ENCODE data around the gene DUSP8.
A peak's percentile ranks its signal among the peaks of the same experiment; 100 is the strongest.

The DUSP8 gene

DNA sequence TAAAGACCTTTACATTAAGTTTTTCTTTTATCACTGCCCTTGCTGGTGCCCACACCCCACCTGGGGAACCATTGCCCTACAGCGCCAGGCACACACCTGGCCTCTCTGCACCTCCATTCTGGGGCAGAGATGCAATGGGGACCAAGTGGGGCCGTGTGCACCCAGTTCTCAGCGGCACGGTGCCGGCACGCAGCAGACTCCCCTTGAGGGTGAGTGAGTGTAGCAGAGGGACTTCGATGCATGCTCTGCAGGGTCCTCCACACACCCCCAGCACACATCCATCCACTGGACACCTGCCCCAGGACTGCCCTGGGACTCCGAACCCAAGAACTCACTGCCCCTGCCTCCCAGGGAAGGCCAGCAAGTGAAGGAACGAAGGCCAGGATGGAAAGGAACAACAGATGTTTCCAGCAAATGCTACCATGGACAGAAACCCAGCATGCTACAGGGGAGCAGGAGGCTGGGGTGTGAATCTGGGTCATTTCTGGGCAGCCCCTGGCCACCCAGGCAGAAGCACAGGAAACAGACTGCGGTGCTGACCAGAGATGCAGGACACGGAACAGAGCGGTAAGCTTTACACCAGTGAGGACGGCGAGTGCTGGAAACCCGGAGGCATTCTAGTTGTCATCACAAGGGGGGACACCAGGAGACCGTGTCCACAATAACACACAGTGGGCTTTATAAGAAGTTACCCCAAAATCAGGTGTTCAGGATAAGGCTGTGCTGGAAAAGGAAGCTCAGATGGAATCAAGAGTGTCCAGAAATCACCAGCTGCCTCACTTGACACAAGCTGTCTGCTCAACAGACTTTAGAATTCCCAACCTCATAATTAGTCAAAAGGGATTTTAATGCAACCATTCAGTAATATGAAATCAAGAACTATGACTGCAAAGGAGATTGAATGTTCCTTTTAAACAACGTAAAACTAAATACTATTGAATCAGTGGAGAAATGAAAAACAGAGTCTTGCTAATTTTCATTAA is 52.8 kb downstream of the DUSP8 start:
- TF ChIP-seq, protein P1, sequence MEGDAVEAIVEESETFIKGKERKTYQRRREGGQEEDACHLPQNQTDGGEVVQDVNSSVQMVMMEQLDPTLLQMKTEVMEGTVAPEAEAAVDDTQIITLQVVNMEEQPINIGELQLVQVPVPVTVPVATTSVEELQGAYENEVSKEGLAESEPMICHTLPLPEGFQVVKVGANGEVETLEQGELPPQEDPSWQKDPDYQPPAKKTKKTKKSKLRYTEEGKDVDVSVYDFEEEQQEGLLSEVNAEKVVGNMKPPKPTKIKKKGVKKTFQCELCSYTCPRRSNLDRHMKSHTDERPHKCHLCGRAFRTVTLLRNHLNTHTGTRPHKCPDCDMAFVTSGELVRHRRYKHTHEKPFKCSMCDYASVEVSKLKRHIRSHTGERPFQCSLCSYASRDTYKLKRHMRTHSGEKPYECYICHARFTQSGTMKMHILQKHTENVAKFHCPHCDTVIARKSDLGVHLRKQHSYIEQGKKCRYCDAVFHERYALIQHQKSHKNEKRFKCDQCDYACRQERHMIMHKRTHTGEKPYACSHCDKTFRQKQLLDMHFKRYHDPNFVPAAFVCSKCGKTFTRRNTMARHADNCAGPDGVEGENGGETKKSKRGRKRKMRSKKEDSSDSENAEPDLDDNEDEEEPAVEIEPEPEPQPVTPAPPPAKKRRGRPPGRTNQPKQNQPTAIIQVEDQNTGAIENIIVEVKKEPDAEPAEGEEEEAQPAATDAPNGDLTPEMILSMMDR (IDR thresholded peaks at IDR 0.05; ENCODE audit: borderline replicate concordance, insufficient read depth, low read depth, low read length), result no peak
- no peak overlapping the region for H3K4me3 ChIP-seq (ENCODE audit: low read depth, low read length)

DNA sequence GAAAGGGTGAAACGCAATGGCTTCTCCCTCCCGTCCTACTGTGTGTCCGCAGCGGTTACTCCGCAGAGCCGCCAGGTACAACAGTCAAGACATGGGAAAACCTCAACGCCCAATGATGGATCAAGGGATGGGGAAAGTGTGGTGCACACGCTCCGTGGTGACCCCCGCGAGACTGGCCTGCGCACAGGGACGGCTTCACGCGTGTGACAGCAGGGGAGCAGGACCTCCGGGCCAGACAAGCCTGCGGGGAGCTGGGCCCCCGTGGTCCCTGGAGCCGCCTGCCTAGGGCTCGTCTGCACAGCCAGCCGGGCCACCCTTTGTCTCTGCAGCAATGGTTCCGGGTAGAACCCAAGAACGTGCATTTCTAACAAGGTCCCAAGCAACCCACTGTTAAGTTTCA is 53.8 kb downstream of the DUSP8 start:
- no peak overlapping the region for H3K4me3 ChIP-seq (ENCODE audit: low read depth, low read length)
- TF ChIP-seq, protein P1 (IDR thresholded peaks at IDR 0.05; ENCODE audit: borderline replicate concordance, insufficient read depth, low read depth, low read length), result no peak

DNA sequence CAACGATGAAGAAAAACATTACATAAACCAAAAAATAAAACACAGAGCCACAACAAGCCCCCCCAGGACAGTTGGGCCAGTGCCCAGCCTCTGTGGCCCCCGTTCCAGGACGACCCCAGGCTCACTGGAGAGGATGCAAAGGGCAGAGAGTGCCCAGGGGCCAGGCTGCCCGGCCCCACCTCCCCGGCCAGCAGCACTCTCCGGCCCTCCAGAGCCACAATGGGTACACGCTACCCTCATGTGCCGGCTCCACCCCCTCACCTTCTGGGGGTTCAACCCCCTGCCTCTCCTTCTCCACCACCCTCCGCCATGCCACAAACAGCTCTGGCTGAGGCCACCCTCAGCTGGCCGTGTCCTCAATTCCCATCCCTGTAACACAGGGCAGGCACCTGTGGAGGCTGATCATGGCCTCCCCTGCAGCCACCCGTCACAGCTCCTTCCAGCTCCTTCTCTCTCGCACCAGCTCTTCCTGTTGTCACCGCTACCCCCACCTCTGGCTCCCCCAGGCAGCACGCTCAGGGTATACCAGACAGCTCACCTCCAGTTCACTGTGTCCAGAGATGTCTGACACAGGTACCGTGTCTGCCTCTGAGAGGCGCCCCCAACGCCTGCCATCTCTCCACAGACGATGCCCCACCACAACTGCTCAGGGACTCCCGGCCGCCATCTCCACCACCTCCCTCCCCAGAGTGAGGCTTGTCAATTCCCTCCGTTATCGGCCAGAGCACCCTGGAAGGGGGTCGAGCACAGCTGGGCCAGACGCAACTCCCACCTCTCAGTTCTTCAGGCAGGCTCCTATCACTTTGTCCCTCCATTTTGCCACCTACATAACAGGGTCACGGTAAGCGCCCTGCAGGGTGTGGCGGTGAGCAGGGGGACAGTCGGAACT is 54.7 kb downstream of the DUSP8 start:
- H3K4me3 ChIP-seq (ENCODE audit: low read depth, low read length), result no peak overlapping the region
- TF ChIP-seq, protein P1 (IDR thresholded peaks at IDR 0.05; ENCODE audit: borderline replicate concordance, insufficient read depth, low read depth, low read length), result no peak

DNA sequence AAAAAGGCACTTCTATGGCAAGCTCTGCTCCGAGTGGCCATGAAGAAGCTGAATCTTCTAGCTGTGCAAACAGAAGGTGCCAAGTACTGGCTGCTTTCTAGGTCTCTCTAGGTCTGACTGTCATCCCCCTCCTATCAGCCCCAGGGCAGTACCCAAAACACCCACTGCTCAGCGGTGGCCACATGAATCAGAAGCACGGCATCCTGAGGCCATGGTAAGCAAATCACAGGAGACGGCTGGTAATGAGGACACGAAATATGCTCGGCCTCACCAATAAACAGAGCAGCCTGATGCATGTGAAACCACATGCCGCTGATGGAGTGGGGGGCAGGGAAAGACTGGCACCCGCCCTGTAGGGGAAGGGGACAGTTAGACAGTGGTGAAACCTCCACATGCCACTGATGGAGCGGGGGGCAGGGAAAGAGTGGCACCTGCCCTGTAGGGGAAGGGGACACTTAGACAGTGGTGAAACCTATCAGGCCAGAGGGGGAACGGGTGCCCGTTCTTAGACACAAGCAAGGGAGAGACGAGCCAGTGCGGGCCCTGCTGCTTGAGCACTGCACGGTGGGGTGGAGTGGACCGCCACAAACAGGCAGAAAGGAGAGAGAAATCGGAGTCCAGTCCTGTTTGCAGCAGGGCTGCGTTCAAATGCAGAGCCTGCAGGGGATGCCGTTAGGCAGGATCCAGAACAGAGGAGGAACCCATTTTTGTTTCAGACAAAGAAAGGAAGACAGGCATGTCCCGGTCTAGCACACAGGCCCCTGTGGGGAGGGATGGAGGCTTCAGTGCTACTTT is 55.6 kb downstream of the DUSP8 start:
- TF ChIP-seq, protein P1 (IDR thresholded peaks at IDR 0.05; ENCODE audit: borderline replicate concordance, insufficient read depth, low read depth, low read length), result no peak
- H3K4me3 ChIP-seq (ENCODE audit: low read depth, low read length), result no peak overlapping the region

DNA sequence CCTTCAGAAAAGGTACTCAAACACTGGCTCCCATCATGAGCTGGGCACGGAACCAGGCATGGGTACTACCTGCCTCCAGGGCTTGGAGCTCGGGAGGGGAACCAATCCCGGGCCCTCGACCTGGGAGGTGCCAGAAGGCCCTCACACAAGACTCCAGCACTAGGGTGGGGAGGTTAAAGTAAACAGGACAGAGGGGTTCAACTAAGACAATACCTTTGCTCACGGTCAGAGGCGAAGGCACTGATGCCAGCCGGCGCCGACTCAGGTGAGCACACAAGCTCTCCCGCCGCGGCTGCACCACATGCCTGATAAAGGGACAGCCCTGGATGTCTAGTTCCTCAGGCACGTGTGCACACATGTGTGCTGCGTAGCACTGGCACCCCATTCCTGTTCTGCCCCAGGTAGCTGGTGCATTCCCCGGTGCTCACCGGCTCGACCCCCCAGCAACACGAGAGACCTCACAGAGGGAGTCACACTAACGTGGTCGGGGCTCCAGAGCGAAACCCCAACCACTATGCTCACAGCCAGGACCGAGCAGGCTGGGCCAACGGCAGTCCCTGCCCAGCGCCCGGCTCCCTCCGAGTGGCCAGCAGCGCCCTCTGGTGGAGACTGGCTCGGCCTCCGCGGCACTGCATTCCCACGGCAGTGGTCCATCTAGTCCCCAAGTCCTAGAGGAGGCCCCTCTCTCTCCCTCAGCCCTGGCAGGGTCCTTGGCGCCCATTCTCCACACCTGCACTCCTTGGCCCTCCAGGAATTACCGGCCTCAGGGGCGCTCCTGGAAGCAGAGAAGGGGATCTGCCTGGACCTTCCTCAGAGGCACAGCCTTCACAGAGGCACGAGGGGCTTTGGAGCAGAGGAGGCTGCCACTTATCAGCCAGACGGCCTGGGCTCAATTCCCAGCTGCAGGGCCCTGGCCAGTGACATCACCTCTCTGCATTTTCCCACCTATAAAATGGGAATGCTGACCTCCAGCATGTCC is 56.7 kb downstream of the DUSP8 start:
- H3K4me3 ChIP-seq (ENCODE audit: low read depth, low read length), result no peak overlapping the region
- TF ChIP-seq, protein P1 (IDR thresholded peaks at IDR 0.05; ENCODE audit: borderline replicate concordance, insufficient read depth, low read depth, low read length), result peak; percentile 90

All from GM12875 (cell line).